ENCODE data around the gene PDE8A. TPM values are rescaled to one million over a fixed set of nuclear protein-coding genes. Genes with fewer than 3 reads are reported as not detected.

Gene PDE8A
- total RNA-seq, 1 experiment from 2014 or later = 40.0 TPM

- Histone ChIP-seq H3K27ac (ENCODE audit: low read length) (no peak overlapping the region), H3K27me3 (ENCODE audit: control insufficient read depth, insufficient read depth, low read length) (no peaks in the 10 kb centered on the region), H3K9me3 (ENCODE audit: control insufficient read depth, insufficient read depth, low read depth, low read length) (no peaks in the 10 kb centered on the region), H3K4me3 (ENCODE audit: low read depth in 2 of 2, low read length in 2 of 2) (no peak overlapping the region), H3K4me1 (ENCODE audit: control insufficient read depth, insufficient read depth, low read length) (peaks cover 9% of the 10 kb centered on the region; the same call in 1 of the 2 replicates), H3K36me3 (ENCODE audit: control insufficient read depth, insufficient read depth, low read length) (no peaks in the 10 kb centered on the region)
- ATAC-seq (no peak), DNase-seq (ENCODE audit: low read depth, low spot score) (no peak)
- intact Hi-C loops (cut with micrococcal nuclease; ENCODE audit: unreplicated experiment) (no loop called here), in situ Hi-C loops (cut with HindIII; ENCODE audit: low pct_unique_long_range_greater_than_20kb, low sequenced_read_pairs) (no loop called here)
- POLR2A ChIA-PET = no interaction called here
- CTCF ChIA-PET = no interaction called here
- no TSS peak for BruUV-seq (replicated peaks)
- TF ChIP-seq TCF7L2 (IDR thresholded peaks at IDR 0.05; ENCODE audit: low read depth, low read length) = no peak
- no peak for TF ChIP-seq CTCF (IDR thresholded peaks at IDR 0.05)
- TF ChIP-seq SIN3A (IDR thresholded peaks at IDR 0.05; ENCODE audit: borderline replicate concordance, insufficient read depth, low read depth, low read length) = no peak
- TF ChIP-seq, protein P1, sequence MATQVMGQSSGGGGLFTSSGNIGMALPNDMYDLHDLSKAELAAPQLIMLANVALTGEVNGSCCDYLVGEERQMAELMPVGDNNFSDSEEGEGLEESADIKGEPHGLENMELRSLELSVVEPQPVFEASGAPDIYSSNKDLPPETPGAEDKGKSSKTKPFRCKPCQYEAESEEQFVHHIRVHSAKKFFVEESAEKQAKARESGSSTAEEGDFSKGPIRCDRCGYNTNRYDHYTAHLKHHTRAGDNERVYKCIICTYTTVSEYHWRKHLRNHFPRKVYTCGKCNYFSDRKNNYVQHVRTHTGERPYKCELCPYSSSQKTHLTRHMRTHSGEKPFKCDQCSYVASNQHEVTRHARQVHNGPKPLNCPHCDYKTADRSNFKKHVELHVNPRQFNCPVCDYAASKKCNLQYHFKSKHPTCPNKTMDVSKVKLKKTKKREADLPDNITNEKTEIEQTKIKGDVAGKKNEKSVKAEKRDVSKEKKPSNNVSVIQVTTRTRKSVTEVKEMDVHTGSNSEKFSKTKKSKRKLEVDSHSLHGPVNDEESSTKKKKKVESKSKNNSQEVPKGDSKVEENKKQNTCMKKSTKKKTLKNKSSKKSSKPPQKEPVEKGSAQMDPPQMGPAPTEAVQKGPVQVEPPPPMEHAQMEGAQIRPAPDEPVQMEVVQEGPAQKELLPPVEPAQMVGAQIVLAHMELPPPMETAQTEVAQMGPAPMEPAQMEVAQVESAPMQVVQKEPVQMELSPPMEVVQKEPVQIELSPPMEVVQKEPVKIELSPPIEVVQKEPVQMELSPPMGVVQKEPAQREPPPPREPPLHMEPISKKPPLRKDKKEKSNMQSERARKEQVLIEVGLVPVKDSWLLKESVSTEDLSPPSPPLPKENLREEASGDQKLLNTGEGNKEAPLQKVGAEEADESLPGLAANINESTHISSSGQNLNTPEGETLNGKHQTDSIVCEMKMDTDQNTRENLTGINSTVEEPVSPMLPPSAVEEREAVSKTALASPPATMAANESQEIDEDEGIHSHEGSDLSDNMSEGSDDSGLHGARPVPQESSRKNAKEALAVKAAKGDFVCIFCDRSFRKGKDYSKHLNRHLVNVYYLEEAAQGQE (IDR thresholded peaks at IDR 0.05; ENCODE audit: insufficient read depth in 1 of 2, low read depth in 2 of 2, low read length in 1 of 2) = no peak
- TF ChIP-seq POLR2AphosphoS5 (IDR thresholded peaks at IDR 0.05; ENCODE audit: low read depth, low read length) = no peak
These were observed 8.9 kb downstream of the PDE8A start for GRCh38 chr15:84990507-84990906.

GRCh38 chr15:84991014-84991712 is 9.5 kb downstream of the PDE8A start:
- no peak overlapping the region for H3K4me3 ChIP-seq (ENCODE audit: low read depth in 2 of 2, low read length in 2 of 2)
- intact Hi-C loops (cut with micrococcal nuclease; ENCODE audit: unreplicated experiment) (no loop called here), in situ Hi-C loops (cut with HindIII; ENCODE audit: low pct_unique_long_range_greater_than_20kb, low sequenced_read_pairs) (no loop called here)
- ChIA-PET POLR2A (no interaction called here), CTCF (no interaction called here)
- peaks cover 9% of the 10 kb centered on the region; the same call in 1 of the 2 replicates for H3K4me1 ChIP-seq (ENCODE audit: control insufficient read depth, insufficient read depth, low read length)
- H3K27me3 ChIP-seq (ENCODE audit: control insufficient read depth, insufficient read depth, low read length) = no peaks in the 10 kb centered on the region
- DNase-seq (ENCODE audit: low read depth, low spot score) (no peak), ATAC-seq (no peak)
- TF ChIP-seq CTCF (IDR thresholded peaks at IDR 0.05) = no peak
- TF ChIP-seq, protein P1 (IDR thresholded peaks at IDR 0.05; ENCODE audit: insufficient read depth in 1 of 2, low read depth in 2 of 2, low read length in 1 of 2) = no peak
- no peak for TF ChIP-seq POLR2AphosphoS5 (IDR thresholded peaks at IDR 0.05; ENCODE audit: low read depth, low read length)
- TF ChIP-seq TCF7L2 (IDR thresholded peaks at IDR 0.05; ENCODE audit: low read depth, low read length) = no peak
- TF ChIP-seq SIN3A (IDR thresholded peaks at IDR 0.05; ENCODE audit: borderline replicate concordance, insufficient read depth, low read depth, low read length) = no peak
- BruUV-seq (replicated peaks) = TSS peak; percentile 6
- H3K36me3 ChIP-seq (ENCODE audit: control insufficient read depth, insufficient read depth, low read length) = no peaks in the 10 kb centered on the region
- no peaks in the 10 kb centered on the region for H3K9me3 ChIP-seq (ENCODE audit: control insufficient read depth, insufficient read depth, low read depth, low read length)
- no peak overlapping the region for H3K27ac ChIP-seq (ENCODE audit: low read length)
